GM06990 (cell line): ENCODE results near the gene CYP2D6.

Source experiments
- DNase-seq: peaks from one replicate; pipeline ENCODE4 v3.0.0-alpha.2; 2011; ENCODE audit not compliant: insufficient read length; ENCODE audit errors: extremely low read depth
- H3K27me3 ChIP-seq: replicated peaks from 2 replicates; pipeline ENCODE4 v1.6.0; 2011; ENCODE audit warnings: low read length; ENCODE audit not compliant: control insufficient read depth, insufficient read depth
- H3K36me3 ChIP-seq: 2 replicates; pipeline ENCODE4 v1.5.1; 2011; ENCODE audit warnings: low read length; ENCODE audit not compliant: control insufficient read depth, insufficient read depth
- H3K4me3 ChIP-seq: replicated peaks from 2 replicates; pipeline ENCODE4 v1.5.1; 2011; ENCODE audit warnings: low read depth, mild to moderate bottlenecking, control low read depth, low read length
- TF ChIP-seq, protein P1 (sequence below): IDR thresholded peaks from 2 replicates; pipeline ENCODE4 v1.5.1; 2011; ENCODE audit warnings: low read length, control low read depth, mild to moderate bottlenecking, inconsistent platforms; ENCODE audit not compliant: insufficient read depth, poor library complexity, severe bottlenecking

The CYP2D6 gene

DNA sequence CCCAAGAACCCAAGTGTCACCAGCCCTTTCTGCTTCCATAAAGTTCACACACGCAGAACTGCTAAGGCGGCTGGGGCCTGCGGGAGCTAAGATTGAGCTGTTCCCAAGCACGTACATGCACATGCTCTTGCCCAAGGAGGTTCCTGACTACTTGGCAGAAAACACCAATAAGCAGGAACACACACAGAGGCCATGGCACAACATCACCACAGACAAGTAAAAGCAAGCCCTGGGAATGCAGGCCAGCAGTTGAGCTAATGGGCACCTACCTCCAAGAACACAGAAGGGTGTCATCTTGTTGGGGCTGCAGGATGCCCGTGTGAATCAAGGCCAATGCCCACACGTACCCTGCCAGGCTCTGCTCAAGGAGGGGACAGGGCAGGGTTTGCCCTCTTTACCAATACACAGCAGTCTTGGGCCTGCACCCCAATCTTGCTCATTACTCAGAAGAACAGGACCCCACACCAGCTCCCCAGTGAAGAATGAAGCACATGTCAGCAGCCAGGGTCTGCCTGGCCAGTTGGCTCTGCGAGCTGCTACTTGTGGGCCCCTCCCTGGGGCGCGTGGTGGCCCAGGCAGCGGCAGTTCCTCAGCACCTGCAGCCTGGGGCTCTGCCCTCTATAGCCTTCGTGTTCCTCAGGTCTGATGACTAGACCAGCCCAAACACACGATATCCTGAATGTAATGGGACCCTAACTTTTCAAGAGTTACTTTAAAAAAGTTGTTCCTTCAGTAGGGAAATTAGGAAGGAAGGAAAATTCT is 32.3 kb upstream of the CYP2D6 start:
- TF ChIP-seq, protein P1, sequence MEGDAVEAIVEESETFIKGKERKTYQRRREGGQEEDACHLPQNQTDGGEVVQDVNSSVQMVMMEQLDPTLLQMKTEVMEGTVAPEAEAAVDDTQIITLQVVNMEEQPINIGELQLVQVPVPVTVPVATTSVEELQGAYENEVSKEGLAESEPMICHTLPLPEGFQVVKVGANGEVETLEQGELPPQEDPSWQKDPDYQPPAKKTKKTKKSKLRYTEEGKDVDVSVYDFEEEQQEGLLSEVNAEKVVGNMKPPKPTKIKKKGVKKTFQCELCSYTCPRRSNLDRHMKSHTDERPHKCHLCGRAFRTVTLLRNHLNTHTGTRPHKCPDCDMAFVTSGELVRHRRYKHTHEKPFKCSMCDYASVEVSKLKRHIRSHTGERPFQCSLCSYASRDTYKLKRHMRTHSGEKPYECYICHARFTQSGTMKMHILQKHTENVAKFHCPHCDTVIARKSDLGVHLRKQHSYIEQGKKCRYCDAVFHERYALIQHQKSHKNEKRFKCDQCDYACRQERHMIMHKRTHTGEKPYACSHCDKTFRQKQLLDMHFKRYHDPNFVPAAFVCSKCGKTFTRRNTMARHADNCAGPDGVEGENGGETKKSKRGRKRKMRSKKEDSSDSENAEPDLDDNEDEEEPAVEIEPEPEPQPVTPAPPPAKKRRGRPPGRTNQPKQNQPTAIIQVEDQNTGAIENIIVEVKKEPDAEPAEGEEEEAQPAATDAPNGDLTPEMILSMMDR: no peak
- Histone ChIP-seq H3K27me3 (no peaks in the 10 kb centered on the region), H3K4me3 (no peak overlapping the region), H3K36me3 (peaks cover 15% of the 10 kb centered on the region)
- DNase-seq: no peak

DNA sequence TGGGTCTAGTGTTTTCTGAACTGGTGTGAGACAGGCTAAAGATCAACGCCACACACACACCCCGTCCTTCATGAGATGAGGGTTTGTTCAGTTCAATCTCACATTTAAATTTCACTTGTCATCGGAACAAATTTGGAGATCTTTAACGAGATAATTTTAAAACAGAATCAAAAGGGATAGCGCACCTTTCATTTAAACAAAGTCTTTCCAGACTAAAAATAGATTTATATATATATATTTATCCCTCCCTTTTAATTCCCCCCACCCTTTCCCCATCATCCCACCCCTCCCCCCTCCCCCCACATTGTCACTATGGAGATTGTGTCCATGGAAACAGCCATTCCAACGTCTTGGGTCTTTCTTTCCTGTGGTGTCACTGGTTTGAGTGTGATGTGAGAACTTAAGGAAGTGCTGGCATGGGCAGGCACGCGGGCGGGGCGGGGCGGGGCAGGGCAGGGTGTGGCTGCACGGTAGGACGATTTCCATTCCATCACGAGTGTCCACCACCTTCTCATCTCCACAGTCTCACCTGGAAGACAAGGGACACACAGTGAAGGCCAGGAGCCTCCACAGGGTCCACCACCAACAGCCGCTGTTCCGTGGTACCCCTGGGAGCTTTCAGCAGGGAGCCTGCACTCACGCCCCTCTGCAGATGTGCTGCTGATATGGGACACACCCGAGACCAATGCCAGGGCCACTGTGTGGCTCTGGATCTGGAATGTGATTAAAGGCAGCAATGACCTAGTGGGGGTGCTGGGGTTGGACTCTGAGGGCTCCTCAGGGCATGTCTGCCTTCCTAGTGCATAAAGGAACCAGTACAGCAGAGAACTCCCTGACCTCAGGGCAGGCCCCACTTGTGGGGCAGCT is 30.5 kb upstream of the CYP2D6 start:
- Histone ChIP-seq H3K36me3 (peaks cover 15% of the 10 kb centered on the region), H3K27me3 (no peaks in the 10 kb centered on the region), H3K4me3 (no peak overlapping the region)
- TF ChIP-seq, protein P1: no peak
- DNase-seq: no peak

DNA sequence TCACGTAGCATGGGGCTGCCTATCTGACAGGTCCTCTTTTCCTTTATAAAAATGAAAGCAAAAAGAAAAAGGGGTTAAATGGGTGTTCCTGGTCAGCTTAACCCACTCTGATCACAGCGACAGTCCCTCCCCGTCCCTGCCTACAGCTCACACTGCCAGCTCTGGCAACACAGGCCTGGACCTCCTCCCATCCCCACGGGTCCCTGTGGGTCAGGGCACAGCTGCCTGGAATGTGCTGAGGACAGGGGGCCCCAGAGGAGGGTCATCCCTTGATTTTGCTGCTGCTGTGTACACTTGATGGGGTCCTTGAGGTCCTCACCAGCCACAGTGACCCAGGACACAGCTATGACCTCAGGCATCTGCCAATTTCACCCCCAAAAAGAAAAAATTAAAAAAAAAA is 29.6 kb upstream of the CYP2D6 start:
- H3K36me3 ChIP-seq: peaks cover 11% of the 10 kb centered on the region
- DNase-seq: no peak

DNA sequence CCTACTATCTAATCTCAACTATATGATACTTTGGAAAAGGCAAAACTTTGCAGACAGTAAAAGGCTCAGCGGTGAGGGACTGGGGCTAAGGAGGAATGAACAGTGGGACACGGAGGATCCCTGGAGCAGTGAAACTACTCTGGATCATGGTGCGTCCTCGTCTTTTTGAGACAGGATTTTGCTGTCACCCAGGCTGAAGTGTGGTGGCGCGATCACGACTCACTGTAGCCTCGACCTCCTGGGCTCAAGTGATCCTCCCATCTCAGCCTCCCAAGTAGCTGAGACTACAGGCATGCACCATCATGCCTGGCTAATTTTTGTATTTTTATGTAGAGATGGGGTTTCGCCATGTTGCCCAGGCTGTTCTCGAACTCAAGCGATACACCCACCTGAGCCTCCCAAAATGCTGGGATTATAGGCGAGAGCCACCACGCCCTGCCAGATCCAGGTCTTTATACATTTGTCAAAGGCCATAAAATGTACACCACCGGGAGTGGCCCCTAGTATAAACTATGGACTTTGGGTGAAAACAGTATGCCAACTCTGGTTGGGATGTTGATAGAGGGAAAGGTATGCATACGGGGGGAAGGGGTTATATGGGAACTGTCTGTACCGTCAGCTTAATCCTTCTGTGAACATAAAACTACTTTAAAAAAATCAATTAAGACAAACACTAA is 28.0 kb upstream of the CYP2D6 start:
- H3K27me3 ChIP-seq: no peaks in the 10 kb centered on the region
- DNase-seq: no peak
- TF ChIP-seq, protein P1: no peak
- H3K4me3 ChIP-seq: no peak overlapping the region
- peaks cover 12% of the 10 kb centered on the region for H3K36me3 ChIP-seq

More for the DNA sequence above, 29.6 kb upstream of the CYP2D6 start:
- TF ChIP-seq, protein P1: no peak
- Histone ChIP-seq H3K4me3 (no peak overlapping the region), H3K27me3 (no peaks in the 10 kb centered on the region)

DNA sequence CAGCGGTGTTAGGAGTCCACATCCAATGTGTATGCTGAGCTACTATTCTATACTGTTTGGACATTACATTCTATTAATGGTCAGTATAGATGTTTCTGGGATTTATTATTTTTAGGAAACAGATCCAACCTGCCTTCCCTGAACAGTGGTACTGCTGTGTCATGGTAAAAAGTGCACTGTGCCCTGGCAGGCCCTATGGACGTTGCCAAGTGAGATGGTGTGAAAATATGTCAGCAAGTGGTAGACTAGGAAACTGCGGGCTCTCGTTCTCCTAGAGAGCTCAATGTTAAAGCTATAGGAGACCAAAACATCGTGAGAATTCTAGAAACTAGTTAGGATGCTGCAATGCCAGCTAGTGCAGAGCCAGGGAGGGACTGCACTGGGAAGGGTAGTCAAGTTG is 26.0 kb upstream of the CYP2D6 start:
- TF ChIP-seq, protein P1: no peak
- no peak for DNase-seq
- Histone ChIP-seq H3K4me3 (no peak overlapping the region), H3K27me3 (no peaks in the 10 kb centered on the region), H3K36me3 (peaks cover 7% of the 10 kb centered on the region)
